Activated CD8-positive, alpha-beta memory T cell treated with anti-CD3 and anti-CD28 coated beads for 4 hours (primary cell): Measurements from ENCODE around the gene KCNA1.
"Not testable (repeated sequence)": the region's sequence is repeated elsewhere in the genome, so short reads cannot be mapped to it uniquely, and the experiment has no call there.

Experiments used
- DNase-seq, 2 donors: peaks; one replicate each; pipeline ENCODE4 v3.0.0-alpha.2; 2020; ENCODE audit warnings: low read depth in 2 of 2

The KCNA1 gene

DNA sequence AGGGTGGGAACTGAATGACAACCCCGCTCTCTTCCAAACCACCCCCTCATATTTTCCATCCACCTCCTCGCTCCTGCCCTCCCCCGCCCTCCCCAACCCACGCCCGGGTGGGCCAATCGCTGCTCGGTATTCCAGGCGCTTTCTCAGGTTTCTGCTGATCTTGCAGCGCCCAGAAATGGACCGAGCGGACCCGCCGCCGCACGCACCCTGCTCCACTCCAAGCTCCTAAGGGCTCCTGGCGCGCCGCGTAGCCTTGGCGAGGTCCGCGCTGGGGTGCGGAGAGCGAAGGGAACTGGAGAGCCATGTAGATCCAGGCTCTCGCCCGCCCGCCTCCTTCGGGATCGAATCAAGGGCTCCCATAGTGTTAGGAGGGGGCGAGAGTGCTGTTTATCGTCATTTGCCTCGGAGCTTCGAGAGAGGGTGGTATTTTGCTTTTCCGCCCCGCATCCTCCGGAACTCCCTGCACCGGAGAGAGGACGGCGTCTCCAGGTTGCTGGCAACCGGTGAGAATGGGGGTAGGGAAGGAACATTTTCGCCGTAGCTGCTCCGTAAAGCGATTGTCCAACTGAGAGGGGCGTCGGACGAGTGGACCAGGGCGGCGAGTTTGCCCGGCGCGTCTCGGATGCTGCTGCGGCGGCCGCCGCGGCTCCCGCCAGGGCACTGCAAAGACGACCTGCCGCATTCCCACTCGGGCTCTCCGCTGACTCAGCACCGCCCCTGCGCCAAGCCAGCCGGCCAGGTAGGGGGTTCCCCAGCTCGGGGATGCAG is at the start of gene KCNA1:
KCNA1 (plus strand) TSS at position 172 of the 768 bp plus-strand sequence. CDS start 1,474 bp downstream, outside the sequence.
- DNase-seq = no peak

DNA sequence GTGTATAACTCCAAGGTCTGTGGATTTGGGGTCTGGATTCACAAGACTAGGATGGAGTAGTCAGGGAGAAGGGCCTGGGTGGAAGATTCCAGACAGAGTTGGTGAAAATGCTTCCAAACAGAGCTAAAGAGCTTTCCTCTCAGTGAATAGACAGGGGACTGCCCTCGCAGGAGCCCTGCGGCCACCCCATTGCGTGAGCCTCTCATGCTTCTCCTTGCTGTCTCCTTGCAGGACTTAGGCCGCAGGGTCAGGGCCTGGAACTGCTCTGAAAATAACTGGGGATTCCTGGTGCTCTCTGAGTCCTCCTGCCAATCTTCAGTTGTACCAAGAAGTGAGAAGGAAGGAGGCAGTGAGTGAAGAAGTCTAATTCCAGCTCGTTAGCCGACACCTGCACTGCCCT is 49.0 kb upstream of the KCNA1 start:
- no peak for DNase-seq

- DNase-seq = no peak
Measured at GRCh38 chr12:4862809-4863208, 46.9 kb upstream of the KCNA1 start.

DNA sequence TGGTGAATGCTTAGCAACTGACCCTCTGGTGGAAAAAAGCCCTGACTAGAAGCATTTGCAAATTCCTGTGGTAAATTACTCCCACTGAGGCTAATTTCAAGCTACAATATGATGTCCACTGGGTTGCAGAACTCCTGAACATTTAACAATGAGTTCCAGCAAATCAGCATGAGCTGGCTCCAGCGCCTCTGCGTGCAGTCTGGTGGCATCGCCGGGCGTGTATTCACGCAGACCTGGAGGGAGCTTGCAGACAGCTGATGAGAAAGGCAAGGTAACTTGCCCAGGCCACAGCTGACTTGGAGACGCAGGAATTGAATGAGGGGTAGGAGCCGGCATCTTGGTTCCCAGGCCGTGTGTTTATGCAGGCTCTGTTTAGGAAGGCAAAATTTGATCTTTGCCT is 45.1 kb upstream of the KCNA1 start:
- no peak for DNase-seq

DNA sequence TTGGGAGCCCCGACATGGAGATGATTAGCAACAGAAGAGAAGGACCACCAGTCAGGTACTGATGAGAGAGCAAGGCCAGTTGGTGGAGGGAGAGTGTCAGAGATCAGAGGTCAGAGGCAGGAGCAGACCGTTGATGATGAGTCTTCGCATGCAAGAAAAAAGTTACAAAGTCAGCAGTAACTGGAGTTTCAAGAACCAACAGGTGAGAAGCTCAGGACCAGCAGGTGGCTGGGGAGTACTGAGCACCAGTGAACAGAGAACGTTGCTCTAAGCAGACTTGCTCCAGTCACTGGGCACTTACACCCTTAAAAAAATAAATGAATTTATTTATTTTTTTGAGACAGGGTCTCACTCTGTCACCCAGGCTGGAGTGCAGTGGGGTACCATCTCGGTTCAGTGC is 44.5 kb upstream of the KCNA1 start:
- no peak for DNase-seq

DNA sequence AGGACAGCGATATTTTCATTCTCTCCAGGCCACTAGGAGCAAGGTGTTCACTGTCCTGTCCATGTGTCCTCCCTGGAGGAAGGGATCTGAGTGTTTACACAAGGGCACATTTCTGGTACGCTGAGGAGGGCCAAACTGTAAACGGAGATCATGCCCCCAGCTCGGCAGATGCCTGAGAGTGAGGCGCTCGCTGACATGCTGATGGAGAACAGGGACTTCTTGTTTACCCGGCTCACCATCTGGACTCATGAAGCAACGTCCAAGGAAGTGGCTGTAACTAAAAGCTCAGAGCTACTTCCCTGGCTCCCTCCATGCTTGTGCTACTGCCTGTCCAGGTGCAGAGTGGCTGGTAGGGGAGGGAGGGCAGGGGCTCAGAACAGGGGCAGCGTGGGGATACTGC is 43.4 kb upstream of the KCNA1 start:
- no peak for DNase-seq

GRCh38 chr12:4867384-4867783 is 42.3 kb upstream of the KCNA1 start:
- DNase-seq = no peak

- DNase-seq = no peak
Measured at GRCh38 chr12:4870423-4870822, 39.3 kb upstream of the KCNA1 start.

DNA sequence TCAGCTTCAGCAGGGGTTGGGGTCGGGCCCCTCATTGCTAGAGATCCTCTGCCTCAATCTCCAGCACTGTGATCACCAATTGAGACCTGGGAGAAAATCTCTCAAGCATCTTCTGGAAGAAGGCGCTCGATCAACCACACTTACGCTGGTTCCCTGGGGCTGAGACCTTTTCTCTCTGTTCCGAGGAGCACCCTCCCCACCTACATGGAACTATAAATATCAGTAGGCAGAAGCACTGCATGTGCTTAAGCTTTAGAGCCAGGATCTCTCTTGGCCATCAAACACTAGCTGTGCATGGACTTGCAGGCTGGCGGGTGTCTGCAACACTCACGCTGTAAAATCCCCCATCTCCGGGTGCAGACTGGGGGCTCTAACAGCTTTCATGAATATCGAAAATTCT is 38.2 kb upstream of the KCNA1 start:
- no peak for DNase-seq

GRCh38 chr12:4873947-4874346 is 35.8 kb upstream of the KCNA1 start:
- DNase-seq = no peak

DNA sequence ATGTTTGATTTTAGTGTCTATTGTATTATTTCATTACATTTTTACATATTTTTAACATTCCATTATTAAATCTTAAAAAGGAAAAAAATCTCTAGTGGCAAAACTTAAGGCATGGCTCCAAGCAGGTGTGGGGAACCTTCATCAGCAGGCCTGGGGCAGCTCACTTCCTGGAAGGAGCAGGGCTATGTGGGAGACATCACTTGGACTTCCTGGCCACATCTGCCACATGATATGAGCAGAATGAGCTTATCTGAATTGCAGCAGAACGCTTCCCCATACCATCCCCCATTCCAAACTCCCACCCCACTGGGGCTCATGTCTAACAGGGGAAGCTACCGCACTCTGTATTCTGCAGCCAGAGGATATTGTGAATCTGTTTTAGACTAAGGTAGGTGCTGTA is 35.0 kb upstream of the KCNA1 start:
- DNase-seq = no peak

DNA sequence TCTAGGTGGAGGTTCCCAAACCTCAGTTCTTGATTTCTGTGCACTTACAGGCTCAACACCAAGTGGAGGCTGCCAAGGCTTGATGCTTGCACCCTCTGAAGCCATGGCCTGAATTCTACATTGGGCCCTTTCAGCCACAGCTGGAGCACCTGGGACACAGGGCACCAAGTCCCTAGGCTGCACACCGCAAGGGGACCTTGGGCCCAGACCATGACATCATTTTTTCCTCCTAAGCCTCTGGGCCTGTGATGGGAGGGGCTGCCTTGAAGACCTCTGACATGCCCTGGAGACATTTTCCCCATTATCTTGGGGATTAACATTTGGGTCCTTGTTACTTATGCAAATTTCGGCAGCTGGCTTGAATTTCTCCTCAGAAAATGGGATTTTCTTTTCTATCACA is 30.2 kb upstream of the KCNA1 start:
- DNase-seq = not testable (repeated sequence)

- no peak for DNase-seq
Measured at GRCh38 chr12:4881266-4882064, 28.2 kb upstream of the KCNA1 start.

DNA sequence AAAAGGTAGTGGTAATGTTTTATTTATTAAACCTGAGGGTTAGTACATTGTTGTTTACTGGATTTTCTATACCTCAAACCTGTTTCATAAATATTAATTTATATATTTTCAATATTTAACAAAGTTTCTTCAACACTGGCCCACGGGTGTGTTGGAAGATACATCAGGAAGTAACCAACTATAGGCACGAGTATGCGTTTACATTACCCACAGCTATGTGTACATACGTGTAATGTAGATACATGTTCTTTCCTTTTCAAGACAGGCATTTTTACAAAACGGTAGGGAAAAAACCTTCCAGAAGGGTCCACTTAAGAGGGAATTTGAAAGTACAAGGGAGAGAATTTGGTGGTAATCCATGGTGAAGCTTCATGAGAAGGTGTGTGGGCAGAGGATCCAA is 17.8 kb upstream of the KCNA1 start:
- DNase-seq = no peak

DNA sequence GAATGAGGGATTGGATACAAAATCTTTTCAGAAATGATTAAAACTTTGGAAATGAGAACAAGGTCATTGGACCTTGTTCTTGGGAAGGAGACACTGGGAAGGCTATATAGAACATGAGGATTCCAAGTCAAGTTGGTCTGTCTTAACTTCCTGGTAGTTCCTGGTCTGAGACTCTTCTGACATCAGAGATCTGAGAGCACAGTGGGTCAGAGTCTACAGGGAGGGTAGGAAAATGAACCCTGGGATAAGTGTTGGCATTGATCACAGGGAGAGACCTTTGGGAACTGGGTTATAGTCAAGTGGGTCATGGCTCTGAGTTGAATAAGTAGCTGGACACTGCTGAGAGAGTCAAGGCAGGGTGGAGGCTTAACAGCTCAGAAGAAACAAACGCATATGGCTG is 17.3 kb upstream of the KCNA1 start:
- no peak for DNase-seq

DNA sequence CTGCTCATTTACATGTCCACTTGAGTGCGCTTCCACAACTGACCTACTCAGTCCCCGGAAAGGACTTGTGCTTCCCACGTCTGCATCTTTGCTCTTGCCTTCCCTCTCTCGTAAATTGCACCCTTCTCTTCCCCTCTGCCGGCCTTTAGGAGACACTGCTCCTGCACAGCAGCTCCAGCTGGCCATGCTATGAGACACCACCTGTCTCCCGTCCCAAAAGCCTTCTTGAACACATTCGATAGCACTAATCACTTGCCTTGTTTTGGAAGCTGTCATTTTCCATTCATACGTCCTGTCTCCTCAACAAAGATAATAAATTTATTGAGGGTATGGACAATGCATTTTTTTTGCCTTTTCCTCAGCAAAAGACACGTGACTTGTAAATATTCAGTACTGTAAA is 15.7 kb upstream of the KCNA1 start:
- DNase-seq = no peak

DNA sequence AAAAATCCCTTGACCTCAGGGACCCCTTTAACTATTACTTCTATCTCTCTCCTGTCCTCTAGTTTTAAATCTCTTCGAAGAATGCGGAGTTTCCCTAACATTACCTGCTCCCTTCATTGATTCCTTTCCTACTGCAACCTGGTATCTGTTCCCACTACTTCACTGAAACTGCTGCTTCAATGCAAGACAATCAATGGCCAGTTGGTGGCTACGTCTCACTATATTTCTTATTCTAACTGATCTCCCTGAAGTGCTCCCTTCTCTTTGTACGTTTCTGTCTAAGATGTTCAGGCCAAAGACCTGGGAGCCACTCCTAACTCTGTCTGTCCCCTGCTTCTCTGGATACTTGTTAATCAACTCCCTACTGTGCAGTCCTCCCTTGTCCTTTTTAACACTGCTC is 10.3 kb upstream of the KCNA1 start:
- no peak for DNase-seq

DNA sequence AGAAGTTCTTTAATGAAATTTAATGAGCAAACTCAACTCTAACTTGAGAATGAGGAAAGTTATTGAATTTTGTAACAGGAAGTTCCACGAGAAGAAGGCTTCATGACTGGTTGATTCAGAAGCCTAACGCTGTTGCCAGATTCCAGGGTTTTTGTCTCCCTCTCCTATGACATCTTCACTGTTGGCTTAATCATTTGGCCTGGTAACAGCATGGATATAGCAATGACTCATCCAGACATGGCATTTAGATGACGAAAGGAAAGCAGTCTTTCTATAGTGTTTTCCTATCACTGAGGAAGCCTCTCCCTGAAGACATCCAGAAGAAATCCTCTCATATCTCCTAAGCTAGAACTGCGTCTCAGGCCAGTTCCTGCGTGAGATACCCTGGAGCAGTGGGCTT is 9.4 kb upstream of the KCNA1 start:
- DNase-seq = no peak

- no peak for DNase-seq
Measured at GRCh38 chr12:4905316-4905715, 4.4 kb upstream of the KCNA1 start.

DNA sequence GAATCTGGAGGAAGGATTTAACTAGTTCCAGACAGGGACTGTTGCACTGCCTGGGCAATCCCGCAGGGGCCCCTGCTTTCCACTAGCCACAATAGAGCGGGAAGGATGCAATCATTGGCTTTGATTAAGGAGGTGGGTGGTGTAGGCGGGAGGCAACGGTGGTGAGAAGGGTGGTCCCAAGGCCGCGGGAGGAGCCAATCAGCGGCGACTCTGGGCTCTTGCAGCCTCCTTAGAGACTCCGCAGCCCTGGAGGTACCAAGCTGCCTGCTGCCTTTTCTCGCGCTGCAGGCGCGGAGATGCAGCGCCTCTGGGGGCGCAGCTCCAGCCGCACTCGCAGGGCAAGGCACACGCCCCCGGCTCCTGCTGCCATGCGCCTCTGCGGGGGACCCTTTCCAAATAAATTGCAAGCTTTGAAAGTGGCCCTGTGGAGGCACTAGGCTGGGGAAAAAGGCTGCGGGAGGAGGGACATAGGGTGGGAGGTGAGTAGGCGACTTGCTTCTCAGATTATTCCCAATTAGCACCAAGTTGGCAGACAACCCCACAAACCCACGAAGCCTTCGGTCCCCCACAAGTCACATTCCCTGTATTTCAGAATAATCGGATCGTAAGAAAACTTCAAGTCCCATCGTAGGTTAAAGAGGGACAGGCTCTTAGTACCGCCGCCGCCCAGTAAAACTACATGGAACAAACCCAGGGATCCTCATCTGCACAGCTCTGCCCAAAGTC is 858 bp upstream of the KCNA1 start:
- DNase-seq = no peak

GRCh38 chr12:4909410-4909733 is 333 bp upstream of the KCNA1 start:
- DNase-seq = no peak

DNA sequence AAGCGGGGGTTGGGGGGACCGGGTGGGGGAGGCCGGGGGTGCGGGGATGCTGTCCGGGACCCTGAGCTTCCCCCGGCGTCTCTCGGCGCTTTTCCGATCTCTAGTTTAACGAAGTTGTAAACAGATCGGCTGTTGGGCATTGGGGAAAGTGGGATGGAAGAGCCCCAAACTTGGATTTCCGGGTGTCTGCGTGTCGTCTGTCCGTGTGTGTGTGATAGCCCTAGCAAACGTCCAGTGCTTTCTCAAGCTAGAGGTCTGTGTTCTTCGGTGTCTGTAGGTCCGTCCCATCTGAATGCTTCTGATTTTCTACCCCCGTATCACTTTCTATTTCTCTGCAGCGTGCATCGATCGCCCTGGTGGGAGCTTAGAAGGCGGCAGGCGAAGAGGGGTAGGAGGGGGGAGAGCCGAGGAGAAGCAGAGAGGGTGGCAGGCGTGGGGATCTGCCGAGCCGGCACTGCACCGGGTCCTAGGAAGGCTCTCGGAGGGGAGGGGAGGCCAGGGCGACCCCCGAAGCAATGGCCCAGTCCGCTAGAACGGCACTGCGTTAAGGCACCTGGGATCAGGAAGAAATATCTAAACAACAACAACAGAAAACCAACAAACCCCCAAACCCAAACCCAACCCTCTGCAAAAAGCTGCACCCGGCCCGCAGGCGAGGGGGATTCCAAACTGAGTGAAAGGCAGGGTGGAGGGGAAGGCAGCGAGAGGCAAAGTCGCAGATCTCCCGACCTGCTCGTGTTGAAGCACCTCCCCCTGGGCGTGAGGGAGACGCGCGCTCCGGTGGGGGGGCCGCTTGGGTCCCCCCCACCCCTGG is 1.0 kb downstream of the KCNA1 start:
- DNase-seq = no peak
